BJ (cell line): ENCODE measurements around the gene CTNNAL1. TPM values are rescaled to one million over a fixed set of nuclear protein-coding genes. Genes with fewer than 3 reads are reported as not detected.
"Not testable (repeated sequence)": the region's sequence is repeated elsewhere in the genome, so short reads cannot be mapped to it uniquely, and the experiment has no call there.

Experiments used
- CTCF ChIA-PET: fragments of 350-600 bp; formaldehyde crosslinking; extraction: SDS; loops from one replicate; lab custom pipeline; 2021; ENCODE audit warnings: antibody characterized with exemption, inconsistent platforms; lab: Yijun Ruan, JAX
- POLR2A ChIA-PET: fragments of 300-600 bp; sonication (Branson Sonifier 250); formaldehyde crosslinking; extraction: SDS; loops from one replicate; lab custom pipeline; 2021; ENCODE audit warnings: antibody characterized with exemption; lab: Charles Lee
- DNase-seq: peaks from one replicate; pipeline ENCODE4 v3.0.0-alpha.2; 2011; ENCODE audit warnings: low read depth
- H3K27me3 ChIP-seq: 2 replicates; pipeline ENCODE4 v1.6.0; 2011; ENCODE audit warnings: low read length; ENCODE audit not compliant: control insufficient read depth, insufficient read depth
- H3K36me3 ChIP-seq: 2 replicates; pipeline ENCODE4 v1.5.1; 2011; ENCODE audit warnings: low read length; ENCODE audit not compliant: control insufficient read depth, insufficient read depth
- H3K4me3 ChIP-seq: 2 replicates; pipeline ENCODE4 v1.5.1; 2011; ENCODE audit warnings: low read depth, mild to moderate bottlenecking, control low read depth, low read length
- CTCF ChIP-seq: IDR thresholded peaks from 2 replicates; pipeline ENCODE4 v1.5.1; 2011; ENCODE audit warnings: low read depth, mild to moderate bottlenecking, control low read depth, inconsistent platforms, low read length, moderate library complexity; ENCODE audit not compliant: insufficient read depth
- polyA plus RNA-seq: library from polyadenylated mRNA; depleted of rRNA; stranded (reverse); fragments of >200 nt; gene quantifications from 2 replicates; pipeline ENCODE4 v1.2.3, GENCODE V29; 2011

The CTNNAL1 gene
- polyA plus RNA-seq, 1 experiment: 32.6 TPM

GRCh38 chr9:108978205-108978604 is 35.1 kb downstream of the CTNNAL1 start:
- POLR2A ChIA-PET: no interaction called here

GRCh38 chr9:108973895-108974294 is 39.4 kb downstream of the CTNNAL1 start:
- no peaks in the 10 kb centered on the region for H3K27me3 ChIP-seq
- ChIA-PET POLR2A (no interaction called here), CTCF (no interaction called here)
- TF ChIP-seq CTCF: no peak
- H3K36me3 ChIP-seq: peaks cover 5% of the 10 kb centered on the region
- no peak overlapping the region for H3K4me3 ChIP-seq
- DNase-seq: no peak

More at GRCh38 chr9:108978205-108978604, 35.1 kb downstream of the CTNNAL1 start:
- Histone ChIP-seq H3K27me3 (no peaks in the 10 kb centered on the region), H3K36me3 (peaks cover 4% of the 10 kb centered on the region; the same call in 1 of the 2 replicates), H3K4me3 (no peak overlapping the region)
- CTCF ChIA-PET: no interaction called here
- TF ChIP-seq CTCF: no peak
- no peak for DNase-seq

- Histone ChIP-seq H3K4me3 (no peak overlapping the region), H3K36me3 (peaks cover 6% of the 10 kb centered on the region), H3K27me3 (no peaks in the 10 kb centered on the region)
- CTCF ChIA-PET: interaction anchor here (0.6 to 1.0 kb wide), 4 partner anchors 9 to 18 kb away, joined by 3 to 6 read pairs (median 3); no protein-coding TSS in a partner anchor
- POLR2A ChIA-PET: interaction anchor here (0.6 kb wide), 1 partner anchor 100 kb away, joined by 6 read pairs; no protein-coding TSS in a partner anchor
- TF ChIP-seq CTCF: no peak
- peak; percentile 15 for DNase-seq
Observed at GRCh38 chr9:108972626-108973209, 40.6 kb downstream of the CTNNAL1 start.

GRCh38 chr9:108972186-108972585 is 41.1 kb downstream of the CTNNAL1 start:
- no peak overlapping the region for H3K4me3 ChIP-seq
- ChIA-PET CTCF (interaction anchor here (1.0 kb wide), 2 partner anchors 10 to 18 kb away, joined by 3 to 6 read pairs; no protein-coding TSS in a partner anchor), POLR2A (interaction anchor here (0.6 kb wide), 1 partner anchor 100 kb away, joined by 6 read pairs; no protein-coding TSS in a partner anchor)
- no peaks in the 10 kb centered on the region for H3K27me3 ChIP-seq
- H3K36me3 ChIP-seq: peaks cover 6% of the 10 kb centered on the region
- TF ChIP-seq CTCF: no peak
- DNase-seq: no peak

GRCh38 chr9:108971392-108971791 is 41.9 kb downstream of the CTNNAL1 start:
- H3K4me3 ChIP-seq, H3K27me3 ChIP-seq, POLR2A ChIA-PET, H3K36me3 ChIP-seq, CTCF ChIA-PET, DNase-seq: not testable (repeated sequence)
